ENCODE data around the gene CISD3.
A peak's percentile ranks its signal among the peaks of the same experiment; 100 is the strongest.

The CISD3 gene

GRCh38 chr17:38743556-38744171, 13.5 kb downstream of the CISD3 start:
- no peak for DNase-seq (ENCODE audit: low read depth in 2 of 2)

DNA sequence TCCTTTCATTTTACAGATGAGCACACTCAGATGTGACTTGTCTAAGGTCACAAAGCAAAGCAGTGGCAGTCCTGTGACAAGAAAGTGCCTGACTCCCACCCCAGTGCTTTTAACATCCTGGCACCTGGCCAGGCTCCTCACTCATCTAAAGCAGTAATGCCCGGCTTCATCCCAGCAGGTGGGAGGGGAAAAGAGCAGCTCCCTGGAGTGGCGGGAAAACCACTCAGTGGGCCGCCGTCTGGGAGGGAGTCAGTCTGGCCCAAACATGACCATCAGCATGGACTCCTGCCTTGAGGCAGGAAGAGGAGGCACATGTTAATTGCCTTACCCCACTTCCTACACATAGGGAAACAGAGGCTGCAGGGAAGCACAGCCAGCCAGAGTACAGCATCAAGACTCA, 15.4 kb downstream of the CISD3 start:
- no peak for DNase-seq (ENCODE audit: low read depth in 2 of 2)

- no peak for DNase-seq (ENCODE audit: low read depth in 2 of 2)
Measured at GRCh38 chr17:38746004-38746848, 16.1 kb downstream of the CISD3 start.

GRCh38 chr17:38746849-38747462, 16.8 kb downstream of the CISD3 start:
- no peak for DNase-seq (ENCODE audit: low read depth in 2 of 2)

GRCh38 chr17:38747463-38748148, 17.5 kb downstream of the CISD3 start:
- no peak for DNase-seq (ENCODE audit: low read depth in 2 of 2)

GRCh38 chr17:38748149-38748891, 18.2 kb downstream of the CISD3 start, which contains the start of gene PCGF2:
PCGF2 (minus strand) TSS chr17:38748336; CDS start chr17:38740402, 7,934 bp downstream.
- no peak for DNase-seq (ENCODE audit: low read depth in 2 of 2)

GRCh38 chr17:38748892-38749222, 18.7 kb downstream of the CISD3 start:
- no peak for DNase-seq (ENCODE audit: low read depth in 2 of 2)

DNA sequence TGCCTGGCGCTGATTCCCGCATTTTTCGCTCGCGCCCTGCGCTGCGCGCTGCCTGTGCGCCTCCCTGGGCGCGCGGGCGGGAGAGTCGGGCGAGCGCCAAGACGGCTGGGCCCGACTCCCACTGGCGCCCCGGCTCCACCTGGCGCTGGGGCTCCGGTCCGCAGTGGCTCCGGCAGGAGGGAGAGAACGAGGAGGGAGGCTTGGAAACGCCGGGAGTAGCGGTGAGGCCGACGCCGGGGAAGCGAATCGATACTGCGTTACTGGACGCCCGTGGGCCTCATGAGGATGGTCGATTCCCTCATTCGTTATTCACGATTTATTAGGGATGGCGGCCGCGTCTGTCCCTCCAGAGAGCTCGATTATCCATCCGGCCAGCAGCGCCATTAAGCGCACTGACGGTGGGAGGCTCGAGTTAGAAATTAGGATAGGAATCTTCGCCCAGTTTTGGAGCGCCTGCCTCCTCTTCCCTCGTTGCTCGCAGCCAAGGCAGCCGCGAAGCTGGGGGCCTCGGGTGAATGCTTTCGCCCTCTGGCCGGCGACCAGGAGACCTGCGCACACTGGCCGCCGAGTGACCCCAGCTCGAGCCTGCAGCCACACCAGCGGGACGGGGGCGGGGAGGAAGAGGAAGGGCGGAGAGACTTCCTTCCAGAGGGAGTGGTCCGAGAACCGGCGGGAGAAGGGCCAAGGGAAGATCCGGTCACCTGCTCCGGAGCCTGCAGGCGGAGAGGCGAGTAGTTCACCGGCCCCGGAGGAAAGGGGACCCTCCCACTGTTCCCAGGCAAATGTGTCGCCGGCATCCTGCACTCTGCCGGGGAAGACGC, 19.3 kb downstream of the CISD3 start:
- no peak for DNase-seq (ENCODE audit: low read depth in 2 of 2)

DNA sequence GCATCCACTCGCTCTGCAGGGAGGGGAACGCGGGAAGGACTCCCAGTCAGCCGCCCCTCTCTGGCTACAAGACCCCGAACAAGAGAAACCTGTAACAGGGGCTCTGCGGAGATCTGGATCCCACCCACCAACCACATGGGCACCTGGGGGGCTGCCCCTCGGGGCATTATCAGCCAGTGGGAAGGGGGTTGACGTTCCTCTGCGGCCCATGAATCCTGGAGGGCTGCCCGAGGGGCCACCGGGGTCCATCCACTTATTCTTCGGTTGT, 19.8 kb downstream of the CISD3 start:
- no peak for DNase-seq (ENCODE audit: low read depth in 2 of 2)

DNA sequence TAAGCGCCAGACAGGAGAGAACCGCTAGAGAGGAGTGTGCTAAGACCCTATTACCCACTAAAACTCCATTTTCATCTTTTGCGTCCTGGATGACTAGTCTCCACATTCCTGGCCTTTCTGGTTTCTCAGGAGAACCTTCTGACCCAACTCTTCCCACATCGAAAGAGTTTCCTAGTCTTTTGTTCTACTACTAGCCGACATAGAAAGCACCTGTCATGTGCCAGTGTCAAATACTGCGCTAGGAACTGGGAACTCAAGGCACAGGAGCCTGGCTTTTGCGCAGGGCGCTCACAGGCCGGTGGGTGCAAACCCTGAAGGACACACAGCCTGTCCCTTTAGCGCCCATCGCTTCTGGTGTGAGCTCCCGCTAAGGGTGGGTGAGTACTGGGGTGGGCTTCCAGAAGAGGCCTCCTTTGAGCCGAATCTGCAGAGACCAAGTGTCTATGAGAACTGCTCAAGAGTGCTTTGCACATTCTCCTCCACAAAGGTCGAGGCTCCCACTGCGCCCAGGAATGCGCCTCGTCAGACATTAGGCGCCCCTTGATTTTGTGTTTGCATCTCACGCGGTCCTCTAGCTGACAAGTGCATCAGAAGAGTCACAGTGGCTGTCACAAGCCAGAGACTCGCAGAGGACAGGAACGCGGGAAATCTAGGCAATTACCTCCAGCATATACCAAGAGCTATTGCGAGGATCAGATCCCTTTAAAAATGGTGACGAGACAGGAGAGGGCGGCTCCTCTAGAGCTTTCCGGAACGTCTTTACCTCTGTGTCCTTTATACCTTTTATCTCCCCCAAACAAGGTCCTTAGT, 20.4 kb downstream of the CISD3 start:
- DNase-seq (ENCODE audit: low read depth in 2 of 2) = no peak

- DNase-seq (ENCODE audit: low read depth in 2 of 2) = no peak
Measured at GRCh38 chr17:38751144-38751807, 21.1 kb downstream of the CISD3 start.

GRCh38 chr17:38751808-38752307, 21.7 kb downstream of the CISD3 start:
- DNase-seq (ENCODE audit: low read depth in 2 of 2) = peak; percentile 71 to 77

- peak; percentile 84 to 89 for DNase-seq (ENCODE audit: low read depth in 2 of 2)
Measured at GRCh38 chr17:38752308-38753070, 22.3 kb downstream of the CISD3 start, which contains the start of gene PSMB3. PSMB3 (plus strand) TSS chr17:38752741; CDS start chr17:38752827, 86 bp downstream.

GRCh38 chr17:38753071-38753506, 22.9 kb downstream of the CISD3 start:
- DNase-seq (ENCODE audit: low read depth in 2 of 2) = no peak

DNA sequence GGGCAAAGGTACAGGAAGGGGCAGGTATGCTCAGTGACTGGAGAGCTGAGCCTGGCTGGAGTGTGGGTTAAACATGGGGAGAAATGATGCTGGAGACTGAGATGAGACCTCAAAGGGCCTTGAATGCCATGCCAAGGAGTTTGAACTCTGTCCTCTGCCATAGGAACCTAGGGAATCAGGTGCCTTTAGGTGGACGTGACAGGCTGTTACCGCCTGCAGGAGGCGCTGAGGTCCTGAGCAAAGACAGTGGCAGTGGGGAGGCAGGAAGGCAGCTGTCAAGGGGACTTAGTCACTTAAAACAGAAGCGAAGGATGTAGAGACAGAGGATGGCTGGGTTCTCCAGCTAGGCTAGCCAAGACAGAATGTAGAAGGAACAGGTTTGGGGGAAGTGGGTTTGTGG, 31.5 kb downstream of the CISD3 start:
- no peak for DNase-seq (ENCODE audit: low read depth in 2 of 2)

- no peak for DNase-seq (ENCODE audit: low read depth in 2 of 2)
Measured at GRCh38 chr17:38762231-38762630, 32.1 kb downstream of the CISD3 start.

DNA sequence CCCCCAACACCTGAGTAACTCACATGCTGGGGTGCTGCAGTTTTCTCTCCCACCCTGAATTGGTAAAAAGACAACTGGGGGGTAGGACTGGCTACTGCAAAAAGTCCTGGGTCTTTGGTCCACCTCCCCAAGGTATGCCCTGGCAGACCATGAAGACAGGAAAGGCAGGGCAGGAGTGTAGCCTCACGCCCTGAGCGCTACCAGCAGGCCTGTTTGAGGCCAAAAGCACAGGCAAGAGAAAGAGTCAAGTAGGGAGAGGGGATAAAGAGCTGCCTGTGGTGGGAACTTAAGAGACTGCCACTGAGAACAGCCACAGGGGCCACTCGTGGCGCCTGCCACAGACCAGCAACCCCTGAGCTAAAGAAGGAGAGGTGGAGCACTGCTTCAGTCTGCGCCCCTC, 36.2 kb downstream of the CISD3 start:
- no peak for DNase-seq (ENCODE audit: low read depth in 2 of 2)

DNA sequence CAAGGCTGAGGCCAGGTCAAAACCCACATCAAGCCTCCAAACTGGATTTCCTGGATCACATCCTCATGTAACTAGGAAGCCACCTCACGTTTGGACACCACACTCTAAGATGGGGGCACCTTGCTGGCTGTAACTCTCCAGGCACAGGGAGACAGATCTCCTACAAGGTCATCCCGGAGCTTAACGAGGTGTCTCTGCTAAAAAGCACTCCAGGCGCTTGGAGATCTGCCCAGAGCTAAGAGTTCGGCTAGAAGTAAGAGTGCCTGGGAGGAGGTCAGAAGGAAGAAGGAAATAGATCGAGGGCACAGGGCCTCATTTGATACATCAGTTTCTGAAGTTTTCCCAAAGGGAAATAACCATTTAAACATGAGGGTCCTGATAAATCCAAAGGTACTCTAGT, 38.3 kb downstream of the CISD3 start:
- no peak for DNase-seq (ENCODE audit: low read depth in 2 of 2)
